ENCODE data around the gene SMIM20.
"Not testable (repeated sequence)": the region's sequence is repeated elsewhere in the genome, so short reads cannot be mapped to it uniquely, and the experiment has no call there.

The SMIM20 gene

DNA sequence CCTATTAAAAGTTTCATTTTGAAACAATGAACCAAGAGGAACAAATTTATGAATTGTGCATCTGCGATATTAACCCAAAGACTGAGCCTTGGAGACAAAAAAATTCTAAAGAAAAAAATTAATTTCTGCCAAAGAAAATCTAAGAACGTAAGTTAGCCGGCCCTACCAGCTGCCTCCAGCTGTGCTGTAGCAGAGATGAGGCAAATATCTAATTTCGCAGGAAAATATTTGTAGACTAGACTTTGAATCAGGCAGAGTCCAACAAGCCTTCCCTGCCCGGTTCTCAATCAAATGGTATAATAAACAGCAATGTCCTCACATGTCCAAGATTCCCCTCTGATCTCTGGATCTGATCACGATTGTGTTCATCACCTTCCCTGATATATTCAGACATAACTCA is 21.2 kb upstream of the SMIM20 start:
- DNase-seq = no peak

DNA sequence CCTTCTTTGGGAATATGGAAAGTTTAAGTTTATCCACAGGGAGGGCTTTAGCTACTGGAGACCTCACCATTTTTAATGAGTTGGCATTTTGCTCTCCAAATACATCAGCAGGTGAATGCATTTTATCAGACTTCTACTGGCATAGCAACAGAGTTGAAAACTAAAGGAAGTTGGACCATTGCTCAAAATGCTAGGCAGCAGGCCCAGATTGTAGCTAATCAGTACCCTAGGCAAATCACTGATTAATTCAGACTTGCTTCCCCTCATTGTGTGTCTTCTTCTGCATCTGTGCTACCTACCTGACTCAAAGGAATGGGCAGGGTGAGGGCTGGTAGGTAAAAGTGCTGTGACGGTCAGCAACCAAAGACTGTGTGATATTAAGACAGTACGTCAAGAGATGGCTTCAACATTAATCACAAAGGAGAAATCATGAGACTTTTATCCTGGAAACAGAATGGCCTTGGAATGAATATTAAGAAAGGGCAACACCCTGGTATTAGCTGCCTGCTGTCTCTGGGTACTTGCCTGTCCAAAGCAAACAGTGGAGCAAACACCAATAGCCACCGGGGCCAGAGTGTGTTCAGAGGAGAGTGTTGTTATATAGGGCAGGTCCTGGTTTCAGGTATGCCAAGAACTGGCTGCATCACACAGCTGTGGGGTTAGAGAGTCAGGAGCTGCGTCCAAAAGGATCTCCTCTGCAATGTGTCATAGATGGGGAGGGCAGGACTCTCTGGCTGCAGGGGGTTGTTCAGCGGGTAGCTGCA is 17.1 kb upstream of the SMIM20 start:
- DNase-seq = no peak

DNA sequence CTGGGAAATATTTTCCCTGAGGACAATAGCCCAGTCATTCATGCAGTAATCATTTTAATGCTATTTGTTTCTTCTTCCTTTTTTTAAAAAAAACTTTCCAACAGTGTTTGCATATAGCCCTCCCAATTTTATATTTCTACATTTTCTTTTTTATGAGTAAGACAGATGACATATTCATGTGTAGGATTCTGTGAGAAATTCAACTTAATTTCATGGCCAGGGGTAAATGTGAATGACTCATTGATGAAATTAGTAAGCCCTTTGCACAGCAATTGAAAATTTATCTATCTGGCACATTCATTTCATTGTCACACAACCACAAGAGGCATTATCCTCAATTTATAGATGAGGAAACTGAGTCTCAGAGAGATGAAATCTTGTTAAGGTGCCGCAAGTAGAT is 13.7 kb upstream of the SMIM20 start:
- DNase-seq = no peak

DNA sequence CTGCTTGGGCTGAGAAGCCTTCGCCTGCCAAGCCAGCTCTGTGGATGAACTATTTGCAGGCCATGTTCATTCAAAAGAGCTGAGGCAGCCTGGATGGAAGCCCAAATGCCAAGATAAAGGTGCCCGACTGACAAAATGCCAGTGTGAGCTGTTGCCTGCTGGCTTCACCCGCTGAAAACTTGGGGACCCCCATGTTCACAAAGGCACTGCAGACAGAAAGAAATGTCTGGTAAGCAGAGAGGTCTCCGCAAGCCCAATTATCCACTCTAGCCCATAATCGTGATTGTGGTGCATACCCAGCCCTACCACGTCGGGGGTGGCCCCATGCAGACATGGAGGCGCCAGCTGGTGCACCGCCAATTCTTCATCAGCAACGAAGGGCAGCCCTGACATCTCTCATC is 13.0 kb upstream of the SMIM20 start:
- DNase-seq = no peak

DNA sequence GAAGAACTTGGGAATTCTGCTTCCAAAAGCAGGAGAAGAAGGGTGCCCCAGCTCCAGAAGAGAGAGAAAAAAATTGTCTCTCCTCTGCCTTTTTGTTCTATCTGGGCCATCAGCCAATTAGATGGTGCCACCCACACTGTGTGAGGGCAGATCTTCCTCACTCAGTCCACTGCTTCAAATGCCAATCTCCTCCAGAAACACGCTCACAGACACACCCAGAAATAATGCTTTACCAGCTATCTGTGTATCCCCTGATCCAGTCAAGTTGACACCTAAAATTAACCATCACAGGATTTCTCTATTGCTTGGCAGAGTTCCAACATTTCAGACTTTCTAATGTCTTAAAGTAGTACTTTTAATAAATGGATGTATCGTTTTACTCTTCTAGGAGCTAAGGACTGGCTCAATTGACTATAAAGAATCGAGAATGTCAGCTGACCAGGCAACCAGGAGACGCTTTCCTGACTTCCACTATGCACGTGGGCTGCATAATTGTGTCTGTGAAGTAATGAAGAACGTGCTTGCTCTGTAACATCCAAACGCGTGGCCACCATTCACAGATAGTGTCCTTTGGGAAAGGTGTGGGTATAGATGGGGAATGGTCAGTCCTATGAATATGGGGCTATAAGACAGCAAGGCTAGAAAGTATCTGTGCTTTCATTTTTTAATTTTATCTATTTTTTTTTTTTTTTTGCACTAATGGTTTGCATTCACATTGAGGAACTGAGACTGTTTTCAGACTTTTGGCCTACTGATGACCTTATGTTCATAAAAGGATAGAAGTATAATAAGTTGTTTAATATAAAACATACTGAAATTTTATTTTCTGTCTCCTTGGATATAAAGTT is 9.9 kb upstream of the SMIM20 start:
- no peak for DNase-seq

DNA sequence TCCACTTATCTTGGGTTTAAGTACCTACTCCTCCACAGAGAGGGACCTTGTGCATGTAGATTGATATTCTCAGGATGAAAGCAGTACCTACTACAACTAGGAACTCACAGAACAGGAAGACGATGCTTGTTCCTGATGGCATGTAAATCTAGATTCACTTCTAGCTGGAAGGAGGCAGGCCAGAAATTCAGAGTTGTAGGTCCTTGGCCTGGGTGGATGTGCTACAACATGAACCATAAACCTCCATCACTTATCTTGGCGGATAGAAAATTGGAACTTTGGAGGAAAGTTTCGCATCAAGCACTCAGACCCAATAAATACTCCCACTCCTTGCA is 9.3 kb upstream of the SMIM20 start:
- DNase-seq = no peak

DNA sequence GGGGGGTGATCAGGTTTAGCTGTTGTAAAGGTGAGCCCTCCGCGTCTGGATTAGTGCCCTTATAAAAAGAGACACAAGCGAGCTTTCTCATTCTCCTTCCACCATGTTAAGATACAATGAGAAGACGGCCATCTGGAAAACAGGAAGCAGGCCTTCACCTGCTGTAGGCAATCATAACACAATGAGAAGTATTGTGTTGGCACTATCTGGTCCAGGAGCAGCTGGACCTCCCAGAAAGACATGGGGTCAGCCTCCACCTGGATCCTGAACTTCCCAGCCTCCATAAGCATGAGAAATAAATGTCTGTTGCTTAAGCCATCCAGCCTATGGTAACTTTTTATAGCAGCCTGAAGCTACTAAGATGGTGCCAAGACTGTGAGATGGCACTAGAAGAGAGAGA is 8.6 kb upstream of the SMIM20 start:
- no peak for DNase-seq

DNA sequence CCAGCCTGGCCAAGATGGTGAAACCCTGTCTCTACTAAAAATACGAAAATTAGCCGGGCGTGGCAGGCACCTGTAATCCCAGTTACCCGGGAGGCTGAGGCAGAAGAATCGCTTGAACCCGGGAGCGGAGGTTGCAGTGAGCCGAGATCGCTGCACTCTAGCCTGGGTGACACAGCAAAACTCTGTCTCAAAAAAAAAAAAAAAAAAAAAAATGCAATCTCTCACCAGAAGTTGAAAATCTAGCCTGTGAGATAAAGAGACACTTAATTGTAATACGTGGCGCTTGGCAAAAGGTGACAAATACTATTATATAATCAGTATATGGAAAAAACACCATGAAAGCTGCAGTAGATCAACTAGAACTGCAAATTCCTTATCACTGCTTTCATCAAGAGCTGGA is 7.9 kb upstream of the SMIM20 start:
- not testable (repeated sequence) for DNase-seq

DNA sequence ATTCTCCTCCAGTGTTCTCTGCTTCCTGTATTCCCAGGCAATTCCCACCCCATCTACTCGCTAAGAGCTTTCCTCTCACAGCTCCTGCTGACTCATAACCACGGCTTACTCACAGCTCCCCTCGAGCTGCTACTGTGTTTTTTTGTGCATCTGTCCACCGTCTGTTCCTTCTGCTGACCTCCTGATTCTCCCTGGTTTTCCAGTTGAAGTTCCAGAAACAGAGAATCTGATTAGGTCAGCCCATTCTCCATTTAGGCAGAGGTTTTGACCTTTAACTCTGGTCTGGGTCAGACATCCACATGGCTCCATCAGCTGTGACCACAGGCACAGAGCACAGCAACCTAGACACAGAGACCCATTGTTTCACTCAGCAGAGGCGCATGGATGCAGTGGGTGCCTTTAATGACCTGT is 5.5 kb upstream of the SMIM20 start:
- DNase-seq = no peak

DNA sequence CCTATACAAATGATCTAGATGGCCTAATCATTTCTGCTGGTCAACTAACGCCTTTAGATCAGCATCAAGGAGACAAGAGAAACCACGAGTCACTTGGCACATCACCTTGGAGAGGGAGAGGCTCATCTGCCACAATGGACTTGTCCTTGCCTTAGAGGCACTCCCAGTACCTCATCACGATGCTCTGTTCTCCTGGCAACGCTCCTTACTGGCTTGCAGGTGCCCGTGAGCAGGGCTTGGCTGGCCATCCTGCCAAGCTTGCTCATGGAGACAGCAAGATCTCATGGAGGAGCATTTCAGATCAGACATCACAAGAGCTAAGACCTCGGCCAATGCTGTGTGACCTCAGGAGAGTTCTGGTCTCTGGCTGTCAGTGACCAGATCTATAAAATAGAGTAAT is 2.7 kb upstream of the SMIM20 start:
- no peak for DNase-seq

DNA sequence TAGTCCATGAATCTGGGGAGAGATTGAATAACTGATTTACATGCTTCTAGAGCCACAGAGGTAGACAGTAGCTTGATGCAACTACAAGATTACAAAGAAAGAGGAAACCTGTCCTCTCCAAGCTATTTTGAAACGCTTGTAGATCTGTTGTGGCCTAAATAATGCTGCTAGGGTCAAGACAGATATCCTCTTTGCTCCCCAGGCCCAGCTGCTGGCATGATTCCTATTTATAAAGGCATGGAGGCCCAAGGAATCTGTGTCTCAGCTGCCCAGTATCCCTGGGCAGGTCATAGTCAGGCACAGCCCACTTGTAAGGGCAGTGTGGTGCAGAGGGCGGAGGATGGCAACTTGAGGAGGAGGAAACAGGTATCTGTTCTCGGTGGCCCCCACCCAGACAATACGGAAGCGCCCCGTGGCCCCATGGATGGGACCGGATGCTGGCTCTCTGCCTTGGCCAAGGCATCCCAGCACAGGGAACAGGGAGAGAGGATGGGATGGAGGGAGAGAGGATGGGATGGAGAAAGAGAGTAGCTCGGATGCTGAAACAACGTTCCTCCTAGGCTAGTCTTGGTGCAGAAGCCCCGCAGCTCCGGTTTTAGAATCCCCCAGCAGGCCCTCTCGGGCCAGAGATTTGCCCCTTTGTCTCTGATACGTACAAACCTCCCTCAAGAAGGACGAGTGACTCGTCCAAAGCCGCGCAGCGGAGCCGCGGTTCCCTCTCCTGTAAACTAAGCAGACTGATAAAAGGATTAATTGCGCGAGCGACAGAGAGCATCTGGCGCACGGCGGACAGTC is 767 bp upstream of the SMIM20 start:
- no peak for DNase-seq

DNA sequence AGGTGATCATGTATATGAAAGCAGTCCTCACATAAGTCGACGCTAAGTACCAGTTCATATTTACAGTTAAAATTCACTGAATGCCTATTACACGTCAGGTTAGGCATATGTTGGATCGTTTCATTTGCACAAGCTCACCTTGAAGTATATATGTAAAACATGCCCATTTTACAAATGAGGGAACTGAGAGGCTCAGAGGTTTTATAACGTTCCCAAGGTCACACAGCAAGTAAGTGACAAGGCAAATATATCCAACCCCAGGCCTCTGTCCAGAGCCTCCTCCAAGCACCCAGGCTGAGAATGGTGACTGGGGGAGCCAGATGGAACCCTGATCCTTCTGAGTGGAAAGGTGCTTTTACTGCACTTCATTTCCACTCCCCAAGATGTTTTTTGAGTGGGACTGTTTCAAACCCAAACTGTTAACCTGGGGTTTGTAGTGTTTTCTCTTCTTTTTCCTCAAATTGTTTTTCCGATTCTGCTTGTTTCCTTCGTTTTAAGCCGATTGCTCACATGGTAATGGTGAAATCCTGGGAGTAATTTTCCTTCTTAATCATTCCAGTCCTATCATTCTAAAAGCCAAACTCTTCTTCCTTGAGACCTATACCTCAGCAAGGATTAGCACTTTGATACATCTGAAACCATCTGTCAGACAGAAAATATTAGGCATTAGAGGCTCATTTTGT is 791 bp downstream of the SMIM20 start:
- DNase-seq = no peak

DNA sequence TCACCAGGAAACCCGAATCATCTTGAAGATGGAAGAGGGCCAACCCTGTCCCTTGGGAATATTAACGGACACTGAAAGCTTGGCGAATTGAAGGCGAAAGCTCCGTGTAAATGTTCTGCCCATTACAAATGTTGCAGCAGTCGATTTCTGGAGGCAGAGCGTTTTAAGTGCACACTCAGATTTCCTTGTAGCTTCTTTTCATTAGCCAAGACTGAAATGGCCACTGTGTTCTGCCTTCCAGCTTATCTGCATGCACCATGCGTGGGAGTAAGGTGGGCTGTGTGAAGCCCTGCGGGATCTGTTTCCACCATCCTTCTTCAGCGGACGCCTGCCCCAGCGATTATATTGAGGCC is 1.3 kb downstream of the SMIM20 start:
- DNase-seq = no peak

DNA sequence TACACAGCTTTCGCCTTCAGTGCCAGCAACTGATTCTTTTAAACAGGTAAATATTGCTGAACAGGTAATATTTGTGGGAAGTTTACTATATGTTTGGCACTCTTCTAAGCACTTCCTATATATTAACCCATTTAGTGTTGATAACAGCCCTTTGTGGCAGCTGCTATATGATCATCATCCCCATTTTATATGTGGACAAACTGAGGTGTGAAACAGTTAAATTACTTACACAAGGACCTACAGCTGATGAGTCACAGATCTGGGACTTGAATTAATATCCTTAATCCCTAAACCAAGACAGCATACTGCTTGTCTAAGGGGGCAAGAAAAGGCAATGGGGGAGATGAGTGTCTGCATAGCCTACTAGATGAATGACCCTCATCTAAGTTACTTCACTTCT is 2.9 kb downstream of the SMIM20 start:
- DNase-seq = no peak

DNA sequence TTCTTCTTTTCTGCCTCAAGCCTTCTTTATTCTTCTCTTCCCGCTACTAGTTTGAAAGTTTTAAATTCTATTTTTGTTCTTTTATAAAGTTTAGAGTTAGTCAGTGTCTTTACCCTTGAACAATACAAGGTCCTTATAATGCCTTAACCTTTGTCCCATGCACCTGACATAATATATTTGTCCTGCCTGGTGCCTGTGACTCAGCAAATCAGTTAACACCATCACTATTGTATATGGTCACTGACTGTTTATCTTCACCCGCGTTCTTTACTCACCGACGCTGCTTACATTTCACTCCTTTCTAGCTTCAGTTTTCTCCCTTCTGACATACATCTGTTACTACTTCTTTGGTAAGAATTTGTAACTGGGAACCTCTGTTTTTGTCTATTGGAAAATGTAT is 5.7 kb downstream of the SMIM20 start:
- no peak for DNase-seq

DNA sequence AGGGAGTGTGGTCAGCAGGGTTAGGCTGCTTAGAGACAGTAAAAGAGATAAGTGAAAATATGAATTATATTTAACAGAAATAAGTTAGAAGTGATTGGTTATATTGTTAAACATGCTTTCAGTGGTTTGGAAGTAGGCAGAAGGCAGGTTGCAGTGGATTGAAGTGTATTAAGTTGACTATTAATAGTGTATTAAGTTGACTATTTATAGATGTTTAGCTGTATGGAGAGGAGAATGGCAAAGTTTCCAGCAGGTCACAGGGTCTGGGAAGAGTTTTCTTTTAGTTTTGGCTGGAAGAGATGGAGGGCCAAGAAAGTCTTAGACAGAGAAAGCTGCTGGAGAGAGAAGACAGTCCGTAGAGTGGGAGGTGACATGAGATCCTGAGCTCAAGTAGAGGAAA is 7.9 kb downstream of the SMIM20 start:
- no peak for DNase-seq

DNA sequence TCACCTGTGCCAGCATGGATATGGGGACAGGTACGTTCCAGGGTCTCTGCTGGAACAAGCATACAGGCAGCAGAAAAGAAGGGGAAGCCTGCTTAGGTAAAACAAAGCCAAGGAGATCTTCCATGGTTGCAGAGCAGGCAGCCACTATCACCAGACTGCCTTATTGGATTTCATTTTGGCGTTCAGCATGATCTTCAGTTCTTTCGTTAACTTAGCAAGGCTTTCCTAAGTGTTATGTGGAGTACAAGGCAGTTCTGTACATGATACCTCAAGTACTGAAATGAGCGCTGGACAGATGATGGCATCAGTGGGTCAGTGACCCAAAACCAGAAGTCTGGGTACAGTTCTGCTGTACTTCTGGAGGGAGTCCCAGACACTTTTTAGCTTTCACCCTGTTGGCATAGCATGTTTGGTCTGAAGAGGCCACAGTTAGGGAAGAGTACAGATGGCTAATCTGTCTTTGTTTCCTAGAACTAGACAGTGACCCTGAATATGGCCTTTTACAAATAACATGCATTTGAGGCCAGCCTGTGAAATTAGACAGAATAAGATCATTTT is 8.9 kb downstream of the SMIM20 start:
- DNase-seq = no peak

DNA sequence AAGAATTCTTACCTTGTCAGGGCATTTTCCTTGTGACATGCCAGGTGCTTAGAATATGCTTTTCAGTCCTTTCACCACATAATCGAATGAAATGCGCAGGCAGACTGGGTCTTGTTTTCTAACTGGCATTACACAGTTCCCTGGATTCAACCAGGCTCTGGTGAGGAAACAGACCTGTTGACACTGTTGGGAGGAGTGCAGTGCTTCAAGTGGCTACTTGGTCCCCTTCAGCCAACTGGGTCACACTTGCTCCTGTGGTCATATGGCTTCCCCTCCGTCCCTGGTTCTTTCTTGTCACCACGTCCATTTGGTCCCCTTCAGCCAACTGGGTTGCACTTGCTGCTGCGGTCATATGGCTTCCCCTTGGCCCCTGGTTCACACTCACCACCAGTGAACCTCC is 9.7 kb downstream of the SMIM20 start:
- DNase-seq = no peak

DNA sequence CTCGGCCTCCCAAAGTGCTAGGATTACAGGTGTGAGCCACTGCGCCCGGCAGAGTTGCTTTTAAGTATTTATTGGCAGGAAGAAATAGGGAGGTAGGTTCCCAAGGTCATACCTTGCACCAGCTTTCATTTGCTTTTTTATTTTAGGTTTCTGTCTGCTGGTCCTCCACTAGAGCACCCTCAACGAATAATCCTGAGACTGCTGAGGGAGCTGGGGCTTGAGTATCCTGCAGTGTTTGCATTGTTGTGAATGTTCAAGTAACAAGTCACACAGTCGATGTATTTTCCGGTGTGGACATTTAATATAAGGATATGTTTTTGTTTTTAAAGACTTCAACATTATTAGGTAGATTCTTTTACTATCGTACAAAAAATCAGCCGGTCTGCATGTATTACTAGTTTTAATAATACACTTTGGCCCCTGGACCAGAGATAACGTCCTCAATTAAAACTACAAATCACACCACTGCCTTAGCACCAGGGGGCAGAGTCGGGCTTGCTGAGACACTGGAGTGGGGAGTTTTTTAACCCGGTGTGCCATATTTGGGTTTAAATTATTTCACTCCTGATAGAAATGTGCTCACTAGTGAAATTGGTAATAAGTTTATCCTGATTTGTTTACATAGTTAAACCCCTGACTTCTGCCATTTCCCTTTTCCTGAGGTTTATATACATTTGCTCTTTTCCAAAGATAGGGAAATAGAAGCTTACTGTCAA is 11.6 kb downstream of the SMIM20 start:
- DNase-seq = peak; percentile 73

DNA sequence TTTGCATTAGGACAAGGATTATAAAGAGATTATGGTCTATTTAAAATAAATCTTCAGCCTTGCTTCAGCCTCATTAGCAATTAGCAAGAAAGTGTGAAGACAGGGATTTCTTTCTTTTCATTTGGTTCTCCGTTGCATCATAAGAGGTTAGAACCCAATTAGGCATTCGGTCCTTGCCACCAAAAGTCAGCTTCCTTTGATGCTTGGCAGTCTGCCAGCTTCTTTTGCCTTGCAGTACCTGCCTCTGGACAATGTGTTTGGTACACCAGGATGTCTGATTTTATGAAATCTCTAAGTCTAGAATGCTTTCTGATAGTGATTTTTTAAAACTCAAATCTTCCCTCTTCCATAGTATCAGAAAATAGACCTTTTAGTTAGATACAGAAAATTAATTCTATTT is 12.4 kb downstream of the SMIM20 start:
- peak; percentile 29 for DNase-seq

DNA sequence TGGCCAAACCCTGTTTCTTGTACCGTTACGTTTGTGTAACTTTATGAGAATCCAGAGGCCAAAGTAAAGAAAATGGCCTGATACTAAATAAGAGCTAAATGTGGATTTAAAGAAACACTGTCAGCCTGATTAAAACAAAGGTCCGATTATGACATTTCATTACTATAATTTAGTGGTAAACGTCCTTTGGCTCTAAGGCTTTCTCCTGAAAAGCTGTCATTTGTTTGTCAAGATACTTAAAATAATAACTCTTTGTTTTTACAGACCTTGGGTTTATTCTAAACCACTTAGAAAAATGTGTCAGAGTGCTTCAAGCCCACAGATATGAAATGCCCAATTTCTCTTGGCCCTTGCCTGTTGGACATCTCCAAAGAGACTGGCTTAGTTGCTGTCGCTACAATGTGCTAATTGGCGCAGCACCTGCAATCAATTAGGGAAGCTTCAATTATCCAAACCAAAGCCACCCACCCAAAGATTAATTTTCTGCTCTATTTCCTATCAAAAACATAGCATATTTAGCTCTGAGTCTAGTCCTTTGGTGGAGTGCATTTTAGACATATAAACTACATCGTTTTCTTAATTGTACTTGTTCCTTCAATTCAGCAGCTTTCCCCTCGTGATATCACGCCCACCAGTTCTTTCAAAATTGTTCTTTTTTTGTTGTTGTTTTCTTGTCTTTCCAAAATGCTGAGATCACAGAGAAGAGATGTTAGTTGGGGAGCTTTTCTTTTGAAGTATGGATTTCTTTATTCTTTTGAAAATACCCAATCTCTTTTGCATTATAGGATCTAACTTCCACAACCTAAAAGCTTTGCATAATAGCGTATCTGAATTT is 13.6 kb downstream of the SMIM20 start:
- peak; percentile 66 for DNase-seq

All from NCI-H748 treated with DMSO at 0.1 percent for 48 hours (cell line).